Neuron (in vitro differentiated cells): ENCODE results near the gene AGAP1.
"Not testable (repeated sequence)": the region's sequence is repeated elsewhere in the genome, so short reads cannot be mapped to it uniquely, and the experiment has no call there.

Experiments
- H2AFZ ChIP-seq: one replicate; pipeline ENCODE4 v1.6.1; 2013; ENCODE audit warnings: low read depth, mild to moderate bottlenecking, inconsistent platforms, low read length, moderate library complexity
- H3K27me3 ChIP-seq: one replicate; pipeline ENCODE4 v1.6.1; 2013; ENCODE audit warnings: low read length; ENCODE audit not compliant: insufficient read depth
- H3K36me3 ChIP-seq: one replicate; pipeline ENCODE4 v1.6.1; 2013; ENCODE audit warnings: low read length; ENCODE audit not compliant: insufficient read depth
- H3K4me1 ChIP-seq: one replicate; pipeline ENCODE4 v1.6.1; 2013; ENCODE audit warnings: low read length; ENCODE audit not compliant: insufficient read depth
- H3K4me3 ChIP-seq: 2 replicates; pipeline ENCODE4 v1.5.1; 2013; ENCODE audit warnings: mild to moderate bottlenecking, low read length, moderate library complexity
- H3K9me3 ChIP-seq: one replicate; pipeline ENCODE4 v1.6.1; 2013; ENCODE audit warnings: low read length

AGAP1 gene

GRCh38 chr2:236133410-236134012 lies 639.7 kb downstream of the AGAP1 start:
- H3K4me3 ChIP-seq, result no peak overlapping the region
- no peaks in the 10 kb centered on the region for H3K27me3 ChIP-seq
- no peaks in the 10 kb centered on the region for H3K4me1 ChIP-seq
- H3K36me3 ChIP-seq, result peaks cover 2% of the 10 kb centered on the region
- H2AFZ ChIP-seq, result no peak overlapping the region
- H3K9me3 ChIP-seq, result no peaks in the 10 kb centered on the region

GRCh38 chr2:236136538-236136937 lies 642.7 kb downstream of the AGAP1 start:
- H3K27me3 ChIP-seq, result no peaks in the 10 kb centered on the region
- H2AFZ ChIP-seq, result no peak overlapping the region
- H3K4me1 ChIP-seq, result no peaks in the 10 kb centered on the region

GRCh38 chr2:236137066-236137465 lies 643.2 kb downstream of the AGAP1 start:
- H3K9me3 ChIP-seq, result no peaks in the 10 kb centered on the region
- no peaks in the 10 kb centered on the region for H3K4me1 ChIP-seq
- H3K4me3 ChIP-seq, result no peak overlapping the region
- H3K36me3 ChIP-seq, result no peaks in the 10 kb centered on the region
- no peaks in the 10 kb centered on the region for H3K27me3 ChIP-seq
- no peak overlapping the region for H2AFZ ChIP-seq

More at GRCh38 chr2:236136538-236136937, 642.7 kb downstream of the AGAP1 start:
- H3K9me3 ChIP-seq, result no peaks in the 10 kb centered on the region
- no peak overlapping the region for H3K4me3 ChIP-seq
- no peaks in the 10 kb centered on the region for H3K36me3 ChIP-seq

GRCh38 chr2:236141616-236142015 lies 647.8 kb downstream of the AGAP1 start:
- H3K9me3 ChIP-seq, H3K4me3 ChIP-seq, H3K27me3 ChIP-seq, H2AFZ ChIP-seq, H3K36me3 ChIP-seq, H3K4me1 ChIP-seq: not testable (repeated sequence)

GRCh38 chr2:236143811-236144210 lies 650.0 kb downstream of the AGAP1 start:
- H3K9me3 ChIP-seq, result no peaks in the 10 kb centered on the region
- H3K27me3 ChIP-seq, result no peaks in the 10 kb centered on the region
- H3K36me3 ChIP-seq, result no peaks in the 10 kb centered on the region
- no peak overlapping the region for H3K4me3 ChIP-seq
- no peaks in the 10 kb centered on the region for H3K4me1 ChIP-seq
- H2AFZ ChIP-seq, result no peak overlapping the region

GRCh38 chr2:236146436-236146835 lies 652.6 kb downstream of the AGAP1 start:
- no peaks in the 10 kb centered on the region for H3K27me3 ChIP-seq
- no peaks in the 10 kb centered on the region for H3K36me3 ChIP-seq

GRCh38 chr2:236155406-236155805 lies 661.6 kb downstream of the AGAP1 start:
- H2AFZ ChIP-seq, result no peak overlapping the region
- no peak overlapping the region for H3K4me3 ChIP-seq
- no peaks in the 10 kb centered on the region for H3K27me3 ChIP-seq
- no peaks in the 10 kb centered on the region for H3K36me3 ChIP-seq
- H3K4me1 ChIP-seq, result peaks cover 8% of the 10 kb centered on the region
- no peaks in the 10 kb centered on the region for H3K9me3 ChIP-seq

More at GRCh38 chr2:236146436-236146835, 652.6 kb downstream of the AGAP1 start:
- Histone ChIP-seq H3K9me3 (no peaks in the 10 kb centered on the region), H3K4me3 (no peak overlapping the region), H2AFZ (no peak overlapping the region), H3K4me1 (no peaks in the 10 kb centered on the region)

- H3K4me3 ChIP-seq, result no peak overlapping the region
- no peak overlapping the region for H2AFZ ChIP-seq
- no peaks in the 10 kb centered on the region for H3K9me3 ChIP-seq
- H3K36me3 ChIP-seq, result no peaks in the 10 kb centered on the region
- H3K4me1 ChIP-seq, result peaks cover 17% of the 10 kb centered on the region
- no peaks in the 10 kb centered on the region for H3K27me3 ChIP-seq
These were observed 662.4 kb downstream of the AGAP1 start for GRCh38 chr2:236156095-236156859.

GRCh38 chr2:236156860-236157194 lies 663.0 kb downstream of the AGAP1 start:
- H3K36me3 ChIP-seq, result no peaks in the 10 kb centered on the region
- H3K27me3 ChIP-seq, result no peaks in the 10 kb centered on the region
- peaks cover 22% of the 10 kb centered on the region for H3K4me1 ChIP-seq

GRCh38 chr2:236157366-236157765 lies 663.5 kb downstream of the AGAP1 start:
- Histone ChIP-seq H3K4me3 (no peak overlapping the region), H3K36me3 (peaks cover under 1% of the 10 kb centered on the region), H3K4me1 (peaks cover 28% of the 10 kb centered on the region), H2AFZ (no peak overlapping the region), H3K9me3 (no peaks in the 10 kb centered on the region), H3K27me3 (no peaks in the 10 kb centered on the region)

More at GRCh38 chr2:236156860-236157194, 663.0 kb downstream of the AGAP1 start:
- no peak overlapping the region for H3K4me3 ChIP-seq
- no peak overlapping the region for H2AFZ ChIP-seq
- no peaks in the 10 kb centered on the region for H3K9me3 ChIP-seq

GRCh38 chr2:236157815-236158498 lies 664.1 kb downstream of the AGAP1 start:
- Histone ChIP-seq H3K27me3 (no peaks in the 10 kb centered on the region), H3K4me1 (peaks cover 28% of the 10 kb centered on the region), H2AFZ (no peak overlapping the region), H3K9me3 (no peaks in the 10 kb centered on the region), H3K4me3 (no peak overlapping the region), H3K36me3 (peaks cover 5% of the 10 kb centered on the region)

- H3K4me1 ChIP-seq, result peaks cover 34% of the 10 kb centered on the region
- no peaks in the 10 kb centered on the region for H3K27me3 ChIP-seq
- no peaks in the 10 kb centered on the region for H3K9me3 ChIP-seq
- peaks cover 13% of the 10 kb centered on the region for H3K36me3 ChIP-seq
- H3K4me3 ChIP-seq, result no peak overlapping the region
- no peak overlapping the region for H2AFZ ChIP-seq
These were observed 665.3 kb downstream of the AGAP1 start for GRCh38 chr2:236158969-236159777.

- H2AFZ ChIP-seq, result no peak overlapping the region
- H3K4me3 ChIP-seq, result no peak overlapping the region
- no peaks in the 10 kb centered on the region for H3K27me3 ChIP-seq
- peaks cover 18% of the 10 kb centered on the region for H3K36me3 ChIP-seq
- no peaks in the 10 kb centered on the region for H3K9me3 ChIP-seq
- peaks cover 40% of the 10 kb centered on the region for H3K4me1 ChIP-seq
These were observed 665.9 kb downstream of the AGAP1 start for GRCh38 chr2:236159778-236160170.
